Endometrium (tissue), 2 donors: ENCODE measurements around the gene PROZ.
"Not testable (repeated sequence)": the region's sequence is repeated elsewhere in the genome, so short reads cannot be mapped to it uniquely, and the experiment has no call there.

Source experiments
- FAIRE-seq: peaks from 2 replicates; lab custom pipeline; 2012; peaks lifted over from hg19 to GRCh38; lab: Jason Lieb, UNC
- donor health status: control.
- donor health status: control.

Gene PROZ

GRCh38 chr13:113157206-113157928 is 1.1 kb upstream of the PROZ start:
- no peak for FAIRE-seq

- no peak for FAIRE-seq
These were observed 498 bp downstream of the PROZ start for GRCh38 chr13:113158946-113159345.

GRCh38 chr13:113159701-113160100 is 1.3 kb downstream of the PROZ start:
- no peak for FAIRE-seq

GRCh38 chr13:113160983-113161382 is 2.5 kb downstream of the PROZ start:
- FAIRE-seq, result no peak

- FAIRE-seq, result no peak
These were observed 3.0 kb downstream of the PROZ start for GRCh38 chr13:113161433-113161832.

GRCh38 chr13:113161975-113162374 is 3.5 kb downstream of the PROZ start:
- FAIRE-seq, result not testable (repeated sequence)

- no peak for FAIRE-seq
These were observed 4.6 kb downstream of the PROZ start for GRCh38 chr13:113162783-113163685.

GRCh38 chr13:113164492-113164891 is 6.0 kb downstream of the PROZ start:
- no peak for FAIRE-seq

- no peak for FAIRE-seq
These were observed 7.8 kb downstream of the PROZ start for GRCh38 chr13:113166266-113166665.

- no peak for FAIRE-seq
These were observed 8.2 kb downstream of the PROZ start for GRCh38 chr13:113166681-113167080.

GRCh38 chr13:113167155-113167554 is 8.7 kb downstream of the PROZ start:
- no peak for FAIRE-seq

GRCh38 chr13:113167575-113167974 is 9.1 kb downstream of the PROZ start:
- FAIRE-seq, result no peak

- FAIRE-seq, result no peak
These were observed 9.8 kb downstream of the PROZ start for GRCh38 chr13:113168211-113168610.

GRCh38 chr13:113169277-113170272 is 11.1 kb downstream of the PROZ start:
- FAIRE-seq, result no peak

- no peak for FAIRE-seq
These were observed 12.1 kb downstream of the PROZ start for GRCh38 chr13:113170511-113170910.

GRCh38 chr13:113171250-113172125 is 13.0 kb downstream of the PROZ start:
- FAIRE-seq, result no peak

GRCh38 chr13:113172419-113172926 is 14.0 kb downstream of the PROZ start:
- FAIRE-seq, result no peak

GRCh38 chr13:113176280-113176679 is 17.8 kb downstream of the PROZ start:
- FAIRE-seq, result no peak

- no peak for FAIRE-seq
These were observed 18.4 kb downstream of the PROZ start for GRCh38 chr13:113176822-113177221.

- FAIRE-seq, result no peak
These were observed 19.8 kb downstream of the PROZ start for GRCh38 chr13:113178070-113178895.
